AG10803 (cell line): Measurements from ENCODE around the gene BRD3OS.
"Not testable (repeated sequence)": the region's sequence is repeated elsewhere in the genome, so short reads cannot be mapped to it uniquely, and the experiment has no call there.

ENCODE experiments used
- DNase-seq: peaks from one replicate; pipeline ENCODE4 v3.0.0; 2010; ENCODE audit warnings: low read depth
- H3K4me3 ChIP-seq: 2 replicates; pipeline ENCODE4 v1.5.1; 2011; ENCODE audit warnings: mild to moderate bottlenecking, low read length, control low read depth
- TF ChIP-seq, protein P1 (sequence below): conservative IDR thresholded peaks from 2 replicates; pipeline ENCODE4 v1.5.1; 2011; ENCODE audit warnings: mild to moderate bottlenecking, low read length, control low read depth, inconsistent platforms

The BRD3OS gene

DNA sequence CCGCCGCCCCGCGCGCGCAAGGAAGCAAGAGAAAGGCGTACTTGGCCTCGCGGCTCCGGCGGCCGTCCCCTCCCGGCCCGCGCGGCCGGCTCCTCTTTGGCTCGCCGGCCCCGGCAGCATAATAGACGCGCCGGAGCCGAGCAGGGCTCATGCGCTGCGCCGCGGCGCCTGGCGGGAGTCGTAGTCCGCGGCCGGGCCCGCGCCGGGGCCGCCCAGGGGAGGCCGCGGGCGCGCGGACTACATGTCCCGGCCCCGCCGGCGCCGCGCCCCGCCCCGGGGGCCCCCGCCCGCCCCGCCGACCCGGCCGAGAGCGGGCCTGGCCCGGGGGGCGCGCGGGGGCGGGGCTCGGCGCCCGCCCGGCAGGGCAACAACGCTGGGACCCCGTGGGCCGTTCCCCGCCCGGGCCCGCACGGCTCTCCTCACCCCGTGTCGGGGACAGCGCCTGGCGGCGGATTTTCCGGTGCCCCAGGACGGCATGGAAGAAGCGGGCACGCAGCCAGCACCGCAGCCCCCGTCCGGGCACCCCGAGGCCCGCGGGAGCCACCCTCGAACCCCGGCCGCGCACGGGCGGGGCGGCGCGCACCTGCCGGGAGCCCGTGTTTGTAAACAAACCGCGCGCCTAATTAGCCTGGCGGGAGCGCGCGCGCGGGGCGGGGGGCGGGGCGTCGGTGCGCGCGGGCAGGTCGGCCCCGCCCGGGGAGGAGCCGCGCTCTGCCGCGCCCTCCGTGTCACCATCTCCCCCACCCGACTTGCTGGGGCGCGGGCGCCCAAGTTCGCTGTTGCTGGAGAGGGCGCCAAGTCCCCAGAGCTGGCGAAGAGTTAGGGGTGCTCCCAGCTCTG, 42.8 kb downstream of the BRD3OS start, which contains the start of gene BRD3:
Gene BRD3, minus strand, starts transcription at position 123 of the 840 bp plus-strand sequence. CDS start 14,549 bp downstream, outside the sequence.
- DNase-seq = peak; percentile 84
- H3K4me3 ChIP-seq = peak within 1 kb of the TSS; percentile 80
- TF ChIP-seq, protein P1, sequence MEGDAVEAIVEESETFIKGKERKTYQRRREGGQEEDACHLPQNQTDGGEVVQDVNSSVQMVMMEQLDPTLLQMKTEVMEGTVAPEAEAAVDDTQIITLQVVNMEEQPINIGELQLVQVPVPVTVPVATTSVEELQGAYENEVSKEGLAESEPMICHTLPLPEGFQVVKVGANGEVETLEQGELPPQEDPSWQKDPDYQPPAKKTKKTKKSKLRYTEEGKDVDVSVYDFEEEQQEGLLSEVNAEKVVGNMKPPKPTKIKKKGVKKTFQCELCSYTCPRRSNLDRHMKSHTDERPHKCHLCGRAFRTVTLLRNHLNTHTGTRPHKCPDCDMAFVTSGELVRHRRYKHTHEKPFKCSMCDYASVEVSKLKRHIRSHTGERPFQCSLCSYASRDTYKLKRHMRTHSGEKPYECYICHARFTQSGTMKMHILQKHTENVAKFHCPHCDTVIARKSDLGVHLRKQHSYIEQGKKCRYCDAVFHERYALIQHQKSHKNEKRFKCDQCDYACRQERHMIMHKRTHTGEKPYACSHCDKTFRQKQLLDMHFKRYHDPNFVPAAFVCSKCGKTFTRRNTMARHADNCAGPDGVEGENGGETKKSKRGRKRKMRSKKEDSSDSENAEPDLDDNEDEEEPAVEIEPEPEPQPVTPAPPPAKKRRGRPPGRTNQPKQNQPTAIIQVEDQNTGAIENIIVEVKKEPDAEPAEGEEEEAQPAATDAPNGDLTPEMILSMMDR = no peak

DNA sequence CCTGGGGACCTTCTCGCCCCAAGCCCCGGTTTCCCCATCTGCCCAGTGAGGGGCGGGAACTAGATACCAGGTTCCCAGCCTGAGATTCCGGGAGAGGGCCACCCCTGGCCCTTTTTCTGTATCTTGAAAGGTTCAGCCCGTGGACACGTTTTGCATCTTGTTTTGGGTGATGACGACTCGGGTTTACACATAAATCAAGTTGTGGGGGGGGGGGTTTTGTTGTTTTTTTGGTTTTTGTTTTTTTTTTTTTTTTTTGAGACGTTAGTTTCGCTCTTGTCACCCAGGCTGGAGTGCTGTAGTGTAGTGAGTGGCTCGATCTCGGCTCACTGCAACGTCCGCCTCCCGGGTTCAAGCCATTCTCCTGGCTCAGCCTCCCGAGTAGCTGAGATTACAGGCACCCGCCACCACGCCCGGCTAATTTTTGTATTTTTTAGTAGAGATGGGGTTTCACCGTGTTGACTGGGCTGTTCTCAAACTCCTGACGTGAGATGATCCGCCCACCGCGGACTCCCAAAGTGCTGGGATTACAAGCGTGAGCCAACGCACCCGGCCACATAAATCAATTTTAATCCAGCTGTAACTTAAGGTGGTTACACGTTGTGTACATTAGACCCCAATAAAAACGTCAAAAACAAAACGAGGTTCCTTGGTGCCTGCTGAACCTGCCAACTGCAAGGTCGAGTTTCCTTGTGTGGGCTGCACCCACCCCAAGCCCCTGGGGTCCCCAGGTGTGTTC, 43.6 kb downstream of the BRD3OS start:
- no peak for DNase-seq
- TF ChIP-seq, protein P1 = no peak
- H3K4me3 ChIP-seq = peak overlapping the region; percentile 80

DNA sequence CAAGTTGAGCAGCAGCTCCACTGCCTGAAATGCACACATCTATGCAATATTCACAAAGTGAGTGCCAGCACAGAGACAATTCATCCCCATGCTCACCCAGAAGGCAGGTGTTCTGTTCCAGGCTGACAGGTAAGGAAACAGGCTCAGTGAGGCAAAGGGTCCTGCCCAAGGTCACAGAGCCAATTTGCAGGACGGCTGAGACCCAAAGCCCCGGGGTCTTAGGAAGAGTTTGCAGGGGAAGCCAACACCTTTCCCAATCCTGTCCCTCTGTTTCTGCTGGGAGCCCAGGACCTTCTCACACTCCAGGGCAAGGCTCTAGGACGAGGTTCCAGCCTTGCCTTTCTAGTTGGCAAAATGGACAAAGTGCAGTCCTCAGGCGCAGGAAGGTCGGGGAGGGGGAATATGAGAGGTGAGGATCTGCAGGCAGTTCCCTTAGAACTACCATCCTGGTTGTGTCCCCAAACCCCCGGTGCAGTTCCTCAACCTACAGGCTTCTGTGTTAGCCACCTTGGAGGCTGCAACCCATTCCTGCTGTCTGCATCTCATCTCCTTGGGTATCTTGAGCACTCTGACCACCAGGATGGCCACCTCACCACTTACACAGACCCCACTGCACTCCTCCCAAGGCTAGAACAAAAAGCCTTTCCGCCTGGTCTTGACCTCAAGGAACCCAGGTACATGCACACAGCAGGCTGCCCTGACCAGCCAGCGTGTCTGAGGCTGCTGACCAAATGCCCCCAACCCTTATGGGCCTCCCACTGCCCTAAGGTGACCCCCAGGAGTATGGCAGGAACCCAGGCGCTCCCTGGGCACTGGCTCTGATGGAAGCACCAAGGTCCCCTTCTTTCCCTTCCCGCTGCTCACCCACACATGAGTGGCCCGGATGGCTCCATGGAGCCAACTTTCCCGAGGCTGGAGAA, 44.5 kb downstream of the BRD3OS start:
- TF ChIP-seq, protein P1 = no peak
- H3K4me3 ChIP-seq = no peak overlapping the region
- no peak for DNase-seq

DNA sequence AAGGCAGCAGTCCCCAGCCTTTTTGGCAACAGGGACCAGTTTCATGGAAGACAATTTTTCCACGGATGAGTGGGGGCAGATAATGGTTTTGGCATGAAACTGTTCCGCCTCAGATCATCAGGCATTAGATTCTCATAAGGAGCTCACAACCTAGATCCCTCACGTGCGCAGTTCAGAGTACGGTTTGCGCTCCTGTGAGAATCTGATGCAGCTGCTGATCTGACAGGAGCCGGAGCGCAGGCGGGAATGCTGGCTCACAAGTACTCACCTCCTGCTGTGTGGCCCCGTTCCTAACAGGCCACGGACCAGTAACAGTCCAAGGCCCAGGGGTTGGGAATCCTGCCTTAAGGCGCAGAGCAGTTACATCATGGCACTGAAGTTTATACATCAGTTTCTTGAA, 45.9 kb downstream of the BRD3OS start:
- no peak overlapping the region for H3K4me3 ChIP-seq
- no peak for DNase-seq
- TF ChIP-seq, protein P1 = no peak

DNA sequence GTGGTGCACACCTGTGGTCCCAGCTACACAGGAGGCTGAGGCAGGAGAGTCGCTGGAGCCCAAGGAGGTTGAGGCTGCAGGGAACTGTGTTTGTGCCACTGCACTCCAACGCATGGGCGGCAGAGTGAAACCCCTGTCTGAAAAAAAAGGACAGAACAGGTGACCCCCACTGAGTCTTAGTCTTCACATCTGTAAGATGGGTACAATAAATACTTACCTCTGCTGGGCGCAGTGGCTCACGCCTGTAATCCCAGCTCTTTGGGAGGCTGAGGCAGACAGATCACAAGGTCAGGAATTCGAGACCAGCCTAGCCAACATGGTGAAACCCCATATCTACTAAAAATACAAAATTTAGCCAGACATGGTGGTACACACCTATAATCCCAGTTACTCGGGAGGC, 47.4 kb downstream of the BRD3OS start:
- not testable (repeated sequence) for DNase-seq, H3K4me3 ChIP-seq

DNA sequence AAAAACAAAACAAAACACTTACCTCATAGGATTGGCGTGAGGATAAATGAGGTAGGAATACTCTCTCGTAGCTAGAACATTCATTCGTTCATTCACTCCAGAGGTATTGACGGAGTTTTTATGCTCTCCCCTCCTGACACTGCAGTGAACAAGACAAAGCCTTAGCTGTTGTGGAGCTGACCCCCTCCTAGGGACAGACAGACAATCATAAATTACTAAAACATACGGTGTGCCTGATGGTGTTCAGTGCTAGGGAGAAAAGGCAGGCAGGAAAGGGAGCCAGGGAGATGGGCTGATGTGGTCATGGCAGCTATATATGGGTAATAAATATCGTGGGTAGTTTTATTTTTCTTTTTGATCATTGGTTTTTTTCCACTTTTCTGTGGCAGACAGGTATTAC, 48.2 kb downstream of the BRD3OS start:
- TF ChIP-seq, protein P1 = no peak
- H3K4me3 ChIP-seq = no peak overlapping the region
- no peak for DNase-seq

DNA sequence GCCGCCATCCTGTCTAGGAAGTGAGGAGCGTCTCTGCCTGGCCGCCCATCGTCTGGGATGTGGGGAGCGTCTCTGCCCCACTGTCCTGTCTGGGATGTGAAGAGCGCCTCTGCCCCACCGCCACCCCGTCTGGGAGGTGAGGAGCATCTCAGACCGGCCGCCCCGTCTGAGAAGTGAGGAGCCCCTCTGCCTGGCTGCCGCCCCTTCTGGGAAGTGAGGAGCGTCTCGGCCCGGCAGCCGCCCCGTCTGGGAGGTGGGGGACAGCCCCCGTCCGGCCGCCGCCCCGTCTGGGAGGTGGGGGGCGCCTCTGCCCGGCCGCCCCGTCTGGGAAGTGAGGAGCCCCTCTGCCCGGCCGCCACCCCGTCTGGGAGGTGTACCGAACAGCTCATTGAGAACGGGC, 50.4 kb downstream of the BRD3OS start:
- not testable (repeated sequence) for H3K4me3 ChIP-seq, DNase-seq
